ENCODE data around the gene WDR73. TPM values are rescaled to one million over a fixed set of nuclear protein-coding genes. Genes with fewer than 3 reads are reported as not detected.

Gene WDR73
- total and polyA plus RNA-seq, 9 of the 15 experiments (the other 6 are each of a cell fraction or from before 2014, with no cell fraction given), result 9.2 to 25.4 (median 21.7) TPM

DNA sequence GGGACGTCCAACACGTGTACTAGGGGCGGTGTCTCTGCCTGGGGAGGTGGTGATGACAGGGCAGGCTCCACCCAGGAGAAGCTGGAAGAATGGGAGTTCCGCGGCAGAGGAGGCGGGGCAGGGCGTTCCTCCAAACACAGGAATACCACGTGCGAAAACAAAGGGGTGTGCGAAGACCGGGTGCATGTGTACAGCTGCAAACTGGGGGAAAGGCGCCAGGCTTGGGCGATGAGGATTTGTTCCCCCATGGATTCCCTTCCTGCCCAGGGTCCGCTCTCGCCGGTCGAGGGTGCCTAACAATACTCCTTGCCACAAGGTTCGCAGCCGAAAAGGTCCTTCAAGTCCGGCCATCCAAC is 53.8 kb downstream of the WDR73 start (continued):
- TF ChIP-seq, protein P1, sequence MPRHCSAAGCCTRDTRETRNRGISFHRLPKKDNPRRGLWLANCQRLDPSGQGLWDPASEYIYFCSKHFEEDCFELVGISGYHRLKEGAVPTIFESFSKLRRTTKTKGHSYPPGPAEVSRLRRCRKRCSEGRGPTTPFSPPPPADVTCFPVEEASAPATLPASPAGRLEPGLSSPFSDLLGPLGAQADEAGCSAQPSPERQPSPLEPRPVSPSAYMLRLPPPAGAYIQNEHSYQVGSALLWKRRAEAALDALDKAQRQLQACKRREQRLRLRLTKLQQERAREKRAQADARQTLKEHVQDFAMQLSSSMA (CRISPR knock-in tag; IDR thresholded peaks at IDR 0.05), result no peak
- TF ChIP-seq KLF1 (tag; IDR thresholded peaks at IDR 0.05), result 0 out of 2 replicates have a peak, but pooled peaks have one; percentile 27
- no peak for TF ChIP-seq ATF1 (CRISPR knock-in tag; IDR thresholded peaks at IDR 0.05)
- 0 out of 2 replicates have a peak, but pooled peaks have one; percentile 16 for TF ChIP-seq ATF1 (tag; IDR thresholded peaks at IDR 0.05)
- no peak for TF ChIP-seq ZNF780A (CRISPR knock-in tag; IDR thresholded peaks at IDR 0.05)
- TF ChIP-seq, protein P2, sequence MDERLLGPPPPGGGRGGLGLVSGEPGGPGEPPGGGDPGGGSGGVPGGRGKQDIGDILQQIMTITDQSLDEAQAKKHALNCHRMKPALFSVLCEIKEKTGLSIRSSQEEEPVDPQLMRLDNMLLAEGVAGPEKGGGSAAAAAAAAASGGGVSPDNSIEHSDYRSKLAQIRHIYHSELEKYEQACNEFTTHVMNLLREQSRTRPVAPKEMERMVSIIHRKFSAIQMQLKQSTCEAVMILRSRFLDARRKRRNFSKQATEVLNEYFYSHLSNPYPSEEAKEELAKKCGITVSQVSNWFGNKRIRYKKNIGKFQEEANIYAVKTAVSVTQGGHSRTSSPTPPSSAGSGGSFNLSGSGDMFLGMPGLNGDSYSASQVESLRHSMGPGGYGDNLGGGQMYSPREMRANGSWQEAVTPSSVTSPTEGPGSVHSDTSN (CRISPR knock-in tag; IDR thresholded peaks at IDR 0.05; ENCODE audit: low read depth), result no peak
- TF ChIP-seq, protein P2 (tag; conservative IDR thresholded peaks at IDR 0.05; ENCODE audit: low read depth), result no peak
- TF ChIP-seq, protein P3, sequence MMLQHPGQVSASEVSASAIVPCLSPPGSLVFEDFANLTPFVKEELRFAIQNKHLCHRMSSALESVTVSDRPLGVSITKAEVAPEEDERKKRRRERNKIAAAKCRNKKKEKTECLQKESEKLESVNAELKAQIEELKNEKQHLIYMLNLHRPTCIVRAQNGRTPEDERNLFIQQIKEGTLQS (IDR thresholded peaks at IDR 0.05), result no peak
- TF ChIP-seq, protein P3 (CRISPR knock-in tag; conservative IDR thresholded peaks at IDR 0.05), result no peak
- no peak for TF ChIP-seq ZFX (CRISPR knock-in tag; IDR thresholded peaks at IDR 0.05)
- TF ChIP-seq, protein P4, sequence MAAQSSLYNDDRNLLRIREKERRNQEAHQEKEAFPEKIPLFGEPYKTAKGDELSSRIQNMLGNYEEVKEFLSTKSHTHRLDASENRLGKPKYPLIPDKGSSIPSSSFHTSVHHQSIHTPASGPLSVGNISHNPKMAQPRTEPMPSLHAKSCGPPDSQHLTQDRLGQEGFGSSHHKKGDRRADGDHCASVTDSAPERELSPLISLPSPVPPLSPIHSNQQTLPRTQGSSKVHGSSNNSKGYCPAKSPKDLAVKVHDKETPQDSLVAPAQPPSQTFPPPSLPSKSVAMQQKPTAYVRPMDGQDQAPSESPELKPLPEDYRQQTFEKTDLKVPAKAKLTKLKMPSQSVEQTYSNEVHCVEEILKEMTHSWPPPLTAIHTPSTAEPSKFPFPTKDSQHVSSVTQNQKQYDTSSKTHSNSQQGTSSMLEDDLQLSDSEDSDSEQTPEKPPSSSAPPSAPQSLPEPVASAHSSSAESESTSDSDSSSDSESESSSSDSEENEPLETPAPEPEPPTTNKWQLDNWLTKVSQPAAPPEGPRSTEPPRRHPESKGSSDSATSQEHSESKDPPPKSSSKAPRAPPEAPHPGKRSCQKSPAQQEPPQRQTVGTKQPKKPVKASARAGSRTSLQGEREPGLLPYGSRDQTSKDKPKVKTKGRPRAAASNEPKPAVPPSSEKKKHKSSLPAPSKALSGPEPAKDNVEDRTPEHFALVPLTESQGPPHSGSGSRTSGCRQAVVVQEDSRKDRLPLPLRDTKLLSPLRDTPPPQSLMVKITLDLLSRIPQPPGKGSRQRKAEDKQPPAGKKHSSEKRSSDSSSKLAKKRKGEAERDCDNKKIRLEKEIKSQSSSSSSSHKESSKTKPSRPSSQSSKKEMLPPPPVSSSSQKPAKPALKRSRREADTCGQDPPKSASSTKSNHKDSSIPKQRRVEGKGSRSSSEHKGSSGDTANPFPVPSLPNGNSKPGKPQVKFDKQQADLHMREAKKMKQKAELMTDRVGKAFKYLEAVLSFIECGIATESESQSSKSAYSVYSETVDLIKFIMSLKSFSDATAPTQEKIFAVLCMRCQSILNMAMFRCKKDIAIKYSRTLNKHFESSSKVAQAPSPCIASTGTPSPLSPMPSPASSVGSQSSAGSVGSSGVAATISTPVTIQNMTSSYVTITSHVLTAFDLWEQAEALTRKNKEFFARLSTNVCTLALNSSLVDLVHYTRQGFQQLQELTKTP (IDR thresholded peaks at IDR 0.05; ENCODE audit: low read depth in 1 of 2, partially characterized antibody in 2 of 2), result no peak
- TF ChIP-seq ZNF57 (CRISPR knock-in tag; IDR thresholded peaks at IDR 0.05), result no peak
- TF ChIP-seq, protein P5, sequence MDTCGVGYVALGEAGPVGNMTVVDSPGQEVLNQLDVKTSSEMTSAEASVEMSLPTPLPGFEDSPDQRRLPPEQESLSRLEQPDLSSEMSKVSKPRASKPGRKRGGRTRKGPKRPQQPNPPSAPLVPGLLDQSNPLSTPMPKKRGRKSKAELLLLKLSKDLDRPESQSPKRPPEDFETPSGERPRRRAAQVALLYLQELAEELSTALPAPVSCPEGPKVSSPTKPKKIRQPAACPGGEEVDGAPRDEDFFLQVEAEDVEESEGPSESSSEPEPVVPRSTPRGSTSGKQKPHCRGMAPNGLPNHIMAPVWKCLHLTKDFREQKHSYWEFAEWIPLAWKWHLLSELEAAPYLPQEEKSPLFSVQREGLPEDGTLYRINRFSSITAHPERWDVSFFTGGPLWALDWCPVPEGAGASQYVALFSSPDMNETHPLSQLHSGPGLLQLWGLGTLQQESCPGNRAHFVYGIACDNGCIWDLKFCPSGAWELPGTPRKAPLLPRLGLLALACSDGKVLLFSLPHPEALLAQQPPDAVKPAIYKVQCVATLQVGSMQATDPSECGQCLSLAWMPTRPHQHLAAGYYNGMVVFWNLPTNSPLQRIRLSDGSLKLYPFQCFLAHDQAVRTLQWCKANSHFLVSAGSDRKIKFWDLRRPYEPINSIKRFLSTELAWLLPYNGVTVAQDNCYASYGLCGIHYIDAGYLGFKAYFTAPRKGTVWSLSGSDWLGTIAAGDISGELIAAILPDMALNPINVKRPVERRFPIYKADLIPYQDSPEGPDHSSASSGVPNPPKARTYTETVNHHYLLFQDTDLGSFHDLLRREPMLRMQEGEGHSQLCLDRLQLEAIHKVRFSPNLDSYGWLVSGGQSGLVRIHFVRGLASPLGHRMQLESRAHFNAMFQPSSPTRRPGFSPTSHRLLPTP (IDR thresholded peaks at IDR 0.05; ENCODE audit: borderline replicate concordance, extremely low read depth, insufficient read length), result no peak
- no peak for TF ChIP-seq CCNT2 (IDR thresholded peaks at IDR 0.05; ENCODE audit: borderline replicate concordance, extremely low read depth, insufficient read length, low read depth, low read length)
- peak; percentile 68; the same call in 1 of the 2 replicates for TF ChIP-seq MYC (IDR thresholded peaks at IDR 0.05; ENCODE audit: low read depth, low read length)
- TF ChIP-seq MYC (CRISPR knock-in tag; IDR thresholded peaks at IDR 0.05; ENCODE audit: borderline replicate concordance, low read depth), result no peak
- TF ChIP-seq MXI1 (IDR thresholded peaks at IDR 0.05; ENCODE audit: low read depth, low read length), result peak; percentile 95
